GM21447 (cell line): Measurements from ENCODE around the gene SRGN.
"Not testable (repeated sequence)": the region's sequence is repeated elsewhere in the genome, so short reads cannot be mapped to it uniquely, and the experiment has no call there.

Source experiments
- ATAC-seq: cut with Tn5 transposase; IDR thresholded peaks from one replicate; pipeline ENCODE4 v1.9.1; 2021; ENCODE audit not compliant: unreplicated experiment

The SRGN gene

DNA sequence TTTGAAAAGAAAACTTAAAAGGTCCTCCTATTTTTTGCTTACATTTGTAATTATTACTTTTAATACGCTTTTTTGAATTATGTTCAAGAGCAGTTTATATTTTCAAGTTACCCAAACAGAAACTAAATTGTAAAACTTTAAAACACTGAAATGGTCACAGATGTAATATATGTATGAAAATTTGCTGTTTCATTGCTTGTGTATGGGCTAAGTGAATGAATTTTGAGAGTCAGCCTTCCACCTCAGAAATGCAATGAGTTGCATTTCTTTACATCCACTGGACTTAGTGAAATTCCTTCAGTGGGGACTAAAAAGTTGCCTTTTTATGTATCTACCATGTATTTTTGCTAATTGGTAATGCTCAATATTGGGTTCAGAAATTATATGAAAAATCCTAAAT lies 37.7 kb downstream of the SRGN start:
- no peak for ATAC-seq

DNA sequence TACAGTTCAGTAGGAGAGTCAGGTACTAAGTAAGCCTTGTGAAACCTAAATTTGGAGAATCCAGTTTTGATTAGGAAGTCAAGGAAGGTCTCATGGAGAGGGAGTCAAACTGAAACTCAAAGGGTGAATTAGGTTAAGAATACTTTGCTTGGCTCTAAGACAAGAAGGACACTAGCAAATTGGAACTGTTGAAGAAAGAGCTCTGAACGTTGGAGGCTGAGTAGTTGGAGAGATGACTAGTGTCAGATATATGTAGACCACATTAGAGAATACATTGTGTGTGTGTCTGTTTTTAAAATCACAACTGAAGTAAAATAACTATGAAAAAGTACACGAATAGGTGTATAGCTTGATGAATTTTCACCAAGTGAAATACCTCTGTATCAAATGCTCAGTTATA lies 42.3 kb downstream of the SRGN start:
- no peak for ATAC-seq

DNA sequence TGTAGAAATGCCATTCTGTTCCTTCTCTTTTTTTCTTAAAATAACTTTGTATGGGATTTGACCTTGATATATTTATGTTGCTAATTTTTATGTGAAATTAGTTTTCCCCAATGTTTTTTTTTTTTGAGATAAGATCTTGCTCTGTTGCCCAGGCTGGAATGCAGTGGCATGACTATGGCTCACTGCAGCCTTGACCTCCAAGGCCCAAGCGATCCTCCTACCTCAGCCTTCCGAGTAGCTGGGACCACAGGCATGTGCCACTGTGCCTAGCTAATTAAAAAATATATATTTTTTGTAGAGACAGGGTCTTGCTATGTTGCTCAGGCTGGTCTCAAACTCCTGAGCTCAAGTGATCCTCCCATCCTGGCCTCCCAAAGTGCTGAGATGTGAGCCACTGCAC lies 52.1 kb downstream of the SRGN start:
- no peak for ATAC-seq

DNA sequence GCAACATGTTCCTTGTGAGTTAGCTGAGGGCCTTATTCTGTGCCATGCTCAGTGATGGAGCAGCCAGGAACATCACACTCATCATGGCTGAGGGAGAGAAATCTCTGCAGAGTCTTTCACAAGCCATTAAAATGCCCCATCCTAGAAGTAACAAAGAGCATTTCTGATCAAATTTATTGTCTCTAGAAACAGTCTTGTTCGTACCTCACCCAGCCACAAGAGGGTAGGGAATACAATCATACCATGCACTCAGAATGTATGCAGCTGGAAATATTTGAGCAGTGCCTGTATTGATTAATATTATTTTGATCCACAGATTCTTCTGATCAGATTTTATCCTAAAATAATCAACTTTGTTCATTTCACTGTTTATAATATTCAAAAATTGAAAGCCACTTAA lies 53.4 kb downstream of the SRGN start:
- no peak for ATAC-seq

DNA sequence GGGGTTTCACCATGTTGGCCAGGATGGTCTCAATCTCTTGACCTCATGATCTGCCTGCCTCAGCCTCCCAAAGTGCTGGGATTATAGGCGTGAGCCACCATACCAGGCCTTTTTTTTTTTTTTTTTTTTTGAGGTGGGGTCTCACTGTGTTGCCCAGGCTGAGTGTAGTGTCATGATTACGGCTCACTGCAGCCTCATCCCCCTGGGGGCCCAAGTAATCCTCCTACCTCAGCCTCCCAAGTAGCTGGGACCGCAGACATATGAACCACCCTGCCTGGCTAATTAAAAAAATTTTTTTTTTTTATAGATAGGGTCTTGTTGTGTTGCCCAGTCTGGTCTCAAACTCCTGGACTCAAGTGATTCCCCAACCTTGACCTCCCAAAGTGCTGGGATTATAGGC lies 54.2 kb downstream of the SRGN start:
- not testable (repeated sequence) for ATAC-seq

DNA sequence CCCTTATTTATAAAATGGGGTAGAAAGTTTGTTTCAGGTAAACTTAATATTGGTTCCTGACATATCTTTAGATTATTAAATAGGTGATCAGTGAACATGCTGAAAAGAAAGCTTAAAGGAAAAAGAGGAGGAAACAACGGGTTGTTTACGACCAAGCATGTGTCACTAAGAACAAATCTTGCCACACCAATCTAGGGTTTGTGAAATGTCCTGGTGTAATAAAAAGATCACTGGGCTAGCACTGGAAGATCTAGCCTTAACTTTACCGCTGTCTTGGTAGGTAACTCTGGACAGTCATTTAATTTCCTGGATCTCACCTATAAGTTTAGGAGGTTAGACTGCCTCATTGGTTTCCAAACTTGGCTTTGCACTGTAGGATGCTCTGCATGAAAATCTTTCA lies 55.1 kb downstream of the SRGN start:
- ATAC-seq = no peak

DNA sequence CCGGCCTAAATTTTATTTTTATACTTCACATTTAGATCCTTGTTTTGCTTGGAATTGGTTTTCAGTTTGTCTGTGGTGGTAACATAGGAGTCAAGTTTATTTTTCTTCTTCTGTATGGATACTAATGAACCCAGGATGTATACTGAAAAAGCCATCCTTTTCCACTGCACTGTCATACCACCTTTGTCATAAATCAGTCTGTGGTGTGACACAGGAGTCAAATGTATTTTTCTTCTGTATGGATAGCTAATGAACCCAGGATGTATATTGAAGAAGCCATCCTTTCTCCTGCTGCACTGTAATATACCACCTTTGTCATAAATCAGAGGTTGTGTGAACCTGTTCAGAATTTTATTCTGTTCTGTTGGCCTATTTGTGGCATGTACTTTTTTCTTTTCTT lies 57.4 kb downstream of the SRGN start:
- ATAC-seq = no peak

DNA sequence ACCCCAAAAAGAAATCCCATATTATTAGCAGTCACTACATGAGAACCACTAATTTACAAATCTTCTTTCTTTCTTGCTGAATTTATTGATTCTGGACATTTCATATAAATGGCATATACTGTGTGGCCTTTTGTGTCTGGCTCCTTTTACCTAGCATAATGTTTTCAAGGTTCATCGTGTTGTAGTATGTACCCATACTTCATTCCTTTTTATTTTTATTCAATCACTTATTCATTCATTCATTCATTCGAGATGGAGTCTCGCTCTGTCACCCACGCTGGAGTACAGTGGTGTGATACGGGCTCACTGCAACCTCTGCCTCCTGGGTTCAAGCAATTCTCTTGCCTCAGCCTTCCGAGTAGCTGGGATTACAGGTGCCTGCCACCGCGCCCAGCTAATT lies 58.0 kb downstream of the SRGN start:
- no peak for ATAC-seq

DNA sequence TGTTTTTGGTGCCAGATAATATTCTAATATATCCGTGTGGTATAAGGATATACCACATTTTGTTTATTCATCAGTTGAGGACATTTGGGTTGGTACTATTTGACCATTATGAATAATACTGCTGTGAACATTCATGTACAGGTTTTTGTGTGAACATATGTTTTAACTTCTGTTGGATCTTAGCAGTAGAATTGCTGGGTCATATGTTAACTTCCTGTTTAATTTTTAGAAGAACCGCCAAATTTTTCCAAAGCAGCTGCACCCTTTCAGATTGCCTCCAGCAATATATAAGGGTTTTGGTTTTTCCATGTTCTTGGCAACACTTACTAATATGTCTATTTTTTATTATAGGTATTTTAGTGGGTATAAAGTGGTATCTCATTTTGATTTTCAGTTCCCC lies 58.9 kb downstream of the SRGN start:
- no peak for ATAC-seq

DNA sequence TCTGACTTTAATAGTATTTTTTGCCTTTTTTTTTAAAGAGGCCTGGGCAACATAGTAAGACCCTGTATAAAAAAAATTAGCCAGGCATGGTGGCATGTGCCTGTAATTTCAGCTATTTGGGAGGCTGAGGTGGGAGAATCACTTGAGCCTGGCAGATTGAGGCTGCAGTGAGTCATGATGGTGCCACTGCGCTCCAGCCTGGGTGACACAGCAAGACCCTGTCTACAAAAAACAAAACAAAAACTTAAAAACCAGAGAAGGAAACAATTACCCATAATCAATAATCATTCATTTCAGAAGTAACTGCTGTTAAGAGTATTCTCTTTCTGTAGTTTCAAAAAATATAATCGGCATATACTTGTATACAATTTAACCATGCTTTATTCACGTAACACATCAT lies 64.1 kb downstream of the SRGN start:
- no peak for ATAC-seq

DNA sequence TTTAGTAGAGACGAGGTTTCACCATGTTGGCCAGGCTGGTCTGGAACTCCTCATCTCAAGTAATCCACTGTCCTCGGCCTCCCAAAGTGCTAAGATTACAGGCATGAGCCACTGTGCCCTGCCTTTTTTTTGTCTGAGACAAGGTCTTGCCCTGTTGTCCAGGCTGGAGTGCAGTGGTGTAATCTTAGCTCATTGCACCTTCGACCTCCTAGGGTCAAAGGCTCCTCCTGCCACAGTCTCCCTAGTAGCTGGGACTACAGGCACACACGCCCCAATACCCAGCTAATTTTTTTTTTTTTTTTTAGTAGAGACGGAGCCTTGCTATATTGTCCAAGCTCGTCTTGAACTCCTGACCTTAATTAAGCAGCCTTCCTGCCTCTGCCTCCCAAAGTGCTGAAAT lies 65.3 kb downstream of the SRGN start:
- ATAC-seq = no peak
